Parathyroid adenoma (tissue), 2 donors: ENCODE measurements around the gene F2RL2.
"Not testable (repeated sequence)": the region's sequence is repeated elsewhere in the genome, so short reads cannot be mapped to it uniquely, and the experiment has no call there.

ENCODE experiments used
- H2AFZ ChIP-seq: fragments of 300-600 bp; sonication (generic); one replicate; pipeline ENCODE4 v1.7.0; 2017; ENCODE audit warnings: antibody characterized with exemption, mild to moderate bottlenecking
- H3K27ac ChIP-seq: fragments of 300-600 bp; sonication (generic); one replicate; pipeline ENCODE4 v1.7.0; 2017
- H3K27me3 ChIP-seq: fragments of 300-600 bp; sonication (generic); one replicate; pipeline ENCODE4 v1.7.0; 2017; ENCODE audit warnings: low read length; ENCODE audit not compliant: control insufficient read depth, insufficient read depth
- H3K36me3 ChIP-seq: fragments of 300-600 bp; sonication (generic); one replicate; pipeline ENCODE4 v1.7.0; 2017; ENCODE audit warnings: low read length; ENCODE audit not compliant: control insufficient read depth, insufficient read depth
- H3K4me1 ChIP-seq: fragments of 300-600 bp; sonication (generic); one replicate; pipeline ENCODE4 v1.7.0; 2017; ENCODE audit warnings: control low read depth
- H3K4me2 ChIP-seq: fragments of 300-600 bp; sonication (generic); one replicate; pipeline ENCODE4 v1.7.0; 2017; ENCODE audit warnings: low read length
- H3K4me3 ChIP-seq: fragments of 300-600 bp; sonication (generic); one replicate; pipeline ENCODE4 v1.7.0; 2017; ENCODE audit warnings: low read depth, low read length
- H3K79me2 ChIP-seq: fragments of 300-600 bp; sonication (generic); one replicate; pipeline ENCODE4 v1.7.0; 2017; ENCODE audit warnings: control low read depth
- H3K9ac ChIP-seq: fragments of 300-600 bp; sonication (generic); one replicate; pipeline ENCODE4 v1.7.0; 2017; ENCODE audit warnings: mild to moderate bottlenecking
- H3K9me3 ChIP-seq: fragments of 300-600 bp; sonication (generic); one replicate; pipeline ENCODE4 v1.7.0; 2017; ENCODE audit warnings: low read length; ENCODE audit not compliant: control insufficient read depth
- TF ChIP-seq, protein P1 (sequence below): fragments of 300-600 bp; sonication (generic); IDR thresholded peaks from one replicate; pipeline ENCODE4 v1.7.0; 2017; ENCODE audit warnings: antibody characterized with exemption, mild to moderate bottlenecking
- donor health status: primary hyperparathyroidism.

F2RL2 gene

GRCh38 chr5:76608833-76609232 lies 14.4 kb downstream of the F2RL2 start:
- Histone ChIP-seq H3K27ac (no peak overlapping the region), H3K79me2 (no peaks in the 10 kb centered on the region), H3K27me3 (no peaks in the 10 kb centered on the region), H3K4me1 (no peaks in the 10 kb centered on the region), H2AFZ (no peak overlapping the region), H3K36me3 (no peaks in the 10 kb centered on the region), H3K4me2 (no peak overlapping the region), H3K9me3 (no peaks in the 10 kb centered on the region), H3K4me3 (no peak overlapping the region), H3K9ac (no peak overlapping the region)
- TF ChIP-seq, protein P1, sequence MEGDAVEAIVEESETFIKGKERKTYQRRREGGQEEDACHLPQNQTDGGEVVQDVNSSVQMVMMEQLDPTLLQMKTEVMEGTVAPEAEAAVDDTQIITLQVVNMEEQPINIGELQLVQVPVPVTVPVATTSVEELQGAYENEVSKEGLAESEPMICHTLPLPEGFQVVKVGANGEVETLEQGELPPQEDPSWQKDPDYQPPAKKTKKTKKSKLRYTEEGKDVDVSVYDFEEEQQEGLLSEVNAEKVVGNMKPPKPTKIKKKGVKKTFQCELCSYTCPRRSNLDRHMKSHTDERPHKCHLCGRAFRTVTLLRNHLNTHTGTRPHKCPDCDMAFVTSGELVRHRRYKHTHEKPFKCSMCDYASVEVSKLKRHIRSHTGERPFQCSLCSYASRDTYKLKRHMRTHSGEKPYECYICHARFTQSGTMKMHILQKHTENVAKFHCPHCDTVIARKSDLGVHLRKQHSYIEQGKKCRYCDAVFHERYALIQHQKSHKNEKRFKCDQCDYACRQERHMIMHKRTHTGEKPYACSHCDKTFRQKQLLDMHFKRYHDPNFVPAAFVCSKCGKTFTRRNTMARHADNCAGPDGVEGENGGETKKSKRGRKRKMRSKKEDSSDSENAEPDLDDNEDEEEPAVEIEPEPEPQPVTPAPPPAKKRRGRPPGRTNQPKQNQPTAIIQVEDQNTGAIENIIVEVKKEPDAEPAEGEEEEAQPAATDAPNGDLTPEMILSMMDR = no peak

GRCh38 chr5:76607353-76607871 lies 15.8 kb downstream of the F2RL2 start:
- Histone ChIP-seq H3K27me3 (no peaks in the 10 kb centered on the region), H3K4me2 (no peak overlapping the region), H3K4me1 (no peaks in the 10 kb centered on the region), H3K9ac (no peak overlapping the region), H2AFZ (no peak overlapping the region), H3K79me2 (no peaks in the 10 kb centered on the region), H3K9me3 (no peaks in the 10 kb centered on the region), H3K4me3 (no peak overlapping the region), H3K27ac (no peak overlapping the region), H3K36me3 (no peaks in the 10 kb centered on the region)
- TF ChIP-seq, protein P1 = no peak

GRCh38 chr5:76606701-76607100 lies 16.5 kb downstream of the F2RL2 start:
- no peak overlapping the region for H3K9ac ChIP-seq
- no peaks in the 10 kb centered on the region for H3K79me2 ChIP-seq
- TF ChIP-seq, protein P1 = no peak
- H3K4me2 ChIP-seq = no peak overlapping the region
- no peaks in the 10 kb centered on the region for H3K9me3 ChIP-seq
- H3K4me3 ChIP-seq = no peak overlapping the region
- no peaks in the 10 kb centered on the region for H3K4me1 ChIP-seq
- no peak overlapping the region for H2AFZ ChIP-seq
- H3K27ac ChIP-seq = no peak overlapping the region
- H3K36me3 ChIP-seq = no peaks in the 10 kb centered on the region
- H3K27me3 ChIP-seq = no peaks in the 10 kb centered on the region

DNA sequence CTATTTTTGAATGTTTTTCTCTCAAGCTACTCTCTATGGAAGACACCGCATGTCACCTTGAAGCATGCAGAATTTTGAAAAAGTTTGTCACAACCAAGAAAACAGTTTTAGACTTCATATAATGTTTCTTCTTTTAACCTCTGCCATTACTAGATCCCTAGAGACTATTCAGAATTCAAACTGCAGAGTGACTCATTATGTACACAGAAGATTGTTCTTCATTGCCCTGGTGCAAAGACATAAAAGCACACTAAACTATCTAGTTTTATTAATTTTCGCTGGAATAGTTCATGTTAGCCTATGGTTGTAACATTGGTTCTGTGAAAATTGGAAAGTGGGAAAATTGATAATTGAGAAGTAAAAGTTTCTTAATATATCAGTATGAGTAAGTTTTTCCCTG lies 18.4 kb downstream of the F2RL2 start:
- Histone ChIP-seq H3K9ac (no peak overlapping the region), H3K27ac (no peak overlapping the region), H3K4me1 (no peaks in the 10 kb centered on the region), H3K4me2 (no peak overlapping the region), H3K36me3 (no peaks in the 10 kb centered on the region), H3K79me2 (no peaks in the 10 kb centered on the region), H3K27me3 (no peaks in the 10 kb centered on the region), H3K4me3 (no peak overlapping the region), H2AFZ (no peak overlapping the region), H3K9me3 (no peaks in the 10 kb centered on the region)
- TF ChIP-seq, protein P1 = no peak

DNA sequence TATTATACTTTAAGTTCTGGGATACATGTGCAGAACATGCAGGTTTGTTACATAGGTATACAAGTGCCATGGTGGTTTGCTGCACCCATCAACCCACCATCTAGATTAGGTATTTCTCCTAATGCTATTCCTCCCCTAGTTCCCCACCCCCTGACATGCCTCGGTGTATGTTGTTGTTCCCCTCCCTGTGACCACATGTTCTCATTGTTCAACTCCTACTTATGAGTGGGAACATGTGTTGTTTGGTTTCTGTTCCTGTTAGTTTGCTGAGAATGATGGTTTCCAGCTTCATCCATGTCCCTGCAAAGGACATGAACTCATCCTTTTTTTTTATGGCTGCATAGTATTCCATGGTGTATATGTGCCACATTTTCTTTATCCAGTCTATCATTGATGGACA lies 19.2 kb downstream of the F2RL2 start:
- not testable (repeated sequence) for H3K27ac ChIP-seq, H3K4me2 ChIP-seq, H3K9ac ChIP-seq, H3K9me3 ChIP-seq, H2AFZ ChIP-seq, H3K79me2 ChIP-seq, H3K27me3 ChIP-seq, H3K4me3 ChIP-seq, H3K4me1 ChIP-seq, H3K36me3 ChIP-seq
